Measurements from ENCODE around the gene PLSCR5. TPM values are rescaled to one million over a fixed set of nuclear protein-coding genes. Genes with fewer than 3 reads are reported as not detected.

The PLSCR5 gene
- total RNA-seq, 2 donors from 2014 or later = not detected

DNA sequence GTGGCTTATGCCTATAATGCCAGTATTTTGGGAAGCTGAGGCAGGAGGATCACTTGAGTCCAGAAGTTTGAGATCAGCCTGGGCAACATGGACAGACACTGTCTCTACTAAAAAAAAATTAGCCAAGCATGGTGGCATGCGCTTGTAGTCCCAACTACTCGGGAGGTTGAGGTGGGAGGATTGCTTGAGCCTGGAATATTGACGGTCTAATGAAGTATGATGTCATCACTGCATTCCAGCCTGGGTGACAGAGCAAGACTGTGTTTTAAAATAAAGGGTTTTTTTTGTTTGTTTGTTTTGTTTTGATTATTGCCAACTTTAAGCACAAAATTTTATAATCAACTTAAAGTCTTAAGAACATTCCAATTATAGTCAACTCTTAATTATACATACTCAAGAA is 67.5 kb downstream of the PLSCR5 start:
- no peaks in the 10 kb centered on the region for H3K27me3 ChIP-seq
- intact Hi-C loops (cut with DNase I) = no loop called here
- H3K4me3 ChIP-seq = no peak overlapping the region
- no peak for DNase-seq
- no peak for TF ChIP-seq CTCF (IDR thresholded peaks at IDR 0.05)
- H3K27ac ChIP-seq = no peak overlapping the region
- no peak overlapping the region for H3K9ac ChIP-seq (ENCODE audit: low read depth in 2 of 2, low read length in 2 of 2)
- H3K36me3 ChIP-seq = peaks cover under 1% of the 10 kb centered on the region
- H3K9me3 ChIP-seq = no peaks in the 10 kb centered on the region
- H3K4me1 ChIP-seq = no peaks in the 10 kb centered on the region

DNA sequence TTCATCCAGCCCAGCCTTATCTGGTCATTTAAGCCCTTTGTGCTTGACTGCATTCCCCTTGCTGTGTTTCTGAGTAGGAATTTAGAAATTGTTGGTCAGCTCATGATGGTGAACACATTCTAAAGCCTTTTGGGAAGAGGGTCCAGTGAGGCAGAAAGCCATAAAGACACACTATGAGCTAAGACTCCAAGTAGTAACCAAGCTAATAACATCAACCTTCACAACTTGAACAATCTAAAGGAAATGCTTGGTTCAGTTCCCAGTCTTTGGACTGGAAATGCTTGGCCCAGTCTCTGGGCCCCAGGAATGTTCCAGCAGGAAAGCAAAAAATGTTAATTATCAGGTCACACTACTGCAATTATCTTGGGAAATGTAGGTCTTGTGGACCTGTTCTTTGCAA is 68.5 kb downstream of the PLSCR5 start:
- H3K4me1 ChIP-seq = no peaks in the 10 kb centered on the region
- no peak for TF ChIP-seq CTCF (IDR thresholded peaks at IDR 0.05)

More for the DNA sequence above, 68.5 kb downstream of the PLSCR5 start:
- DNase-seq = no peak
- H3K9ac ChIP-seq (ENCODE audit: low read depth in 2 of 2, low read length in 2 of 2) = no peak overlapping the region
- H3K9me3 ChIP-seq = no peaks in the 10 kb centered on the region
- H3K27me3 ChIP-seq = no peaks in the 10 kb centered on the region
- no peak overlapping the region for H3K27ac ChIP-seq
- intact Hi-C loops (cut with DNase I) = no loop called here
- H3K36me3 ChIP-seq = peaks cover 5% of the 10 kb centered on the region
- no peak overlapping the region for H3K4me3 ChIP-seq

Other genes starting within 250 kb of the PLSCR5 start
- gene PLSCR2, start 135.8 kb downstream of the PLSCR5 start, total RNA-seq = under 1 TPM; 0.90 to 0.94 TPM
- 100 to 1,000 TPM in 1 of 2 donors, 10 to 100 TPM in 1; 99.0 to 180 TPM for gene PLSCR1, start 60.7 kb downstream of the PLSCR5 start, total RNA-seq

All from colonic mucosa (tissue), 4 donors.